Stimulated activated naive B cell treated with anti-CD40 and anti-IgM and Interleukin-4, amounts not matched to agents 10 μg/mL and 1 μg/mL and 100 μg/mL, for 72 hours (primary cell): ENCODE results near the gene SPCS1.
A peak's percentile ranks its signal among the peaks of the same experiment; 100 is the strongest.

Experiments used
- ATAC-seq, 2 donors: fragments of 150-1000 bp; cut with Tn5 transposase; replicated peaks; 2 replicates each; pipeline ENCODE4 v1.10.0; 2021; ENCODE audit warnings: moderate library complexity in 1 of 2
- DNase-seq: peaks from one replicate; pipeline ENCODE4 v3.0.0; 2021
- H3K27ac Mint-ChIP-seq: one replicate; pipeline ENCODE4 v1.8.0; 2022; ENCODE audit warnings: mild to moderate bottlenecking, mixed read lengths
- H3K27me3 Mint-ChIP-seq, 2 donors: one replicate each; pipeline ENCODE4 v1.8.0; 2022; ENCODE audit warnings: mixed read lengths in 2 of 2
- H3K36me3 Mint-ChIP-seq, 2 donors: one replicate each; pipeline ENCODE4 v1.8.0; 2022; ENCODE audit warnings: mixed read lengths in 2 of 2, mild to moderate bottlenecking in 1 of 2
- H3K4me1 Mint-ChIP-seq, 2 donors: one replicate each; pipeline ENCODE4 v1.8.0; 2022; ENCODE audit warnings: mixed read lengths in 2 of 2, mild to moderate bottlenecking in 1 of 2
- H3K4me3 Mint-ChIP-seq, 2 donors: one replicate each; pipeline ENCODE4 v1.8.0; 2022; ENCODE audit warnings: mild to moderate bottlenecking in 2 of 2, mixed read lengths in 2 of 2, moderate library complexity in 1 of 2
- H3K9me3 Mint-ChIP-seq, 2 donors: one replicate each; pipeline ENCODE4 v1.8.0; 2022; ENCODE audit warnings: mixed read lengths in 2 of 2, mild to moderate bottlenecking in 1 of 2

Gene SPCS1

DNA sequence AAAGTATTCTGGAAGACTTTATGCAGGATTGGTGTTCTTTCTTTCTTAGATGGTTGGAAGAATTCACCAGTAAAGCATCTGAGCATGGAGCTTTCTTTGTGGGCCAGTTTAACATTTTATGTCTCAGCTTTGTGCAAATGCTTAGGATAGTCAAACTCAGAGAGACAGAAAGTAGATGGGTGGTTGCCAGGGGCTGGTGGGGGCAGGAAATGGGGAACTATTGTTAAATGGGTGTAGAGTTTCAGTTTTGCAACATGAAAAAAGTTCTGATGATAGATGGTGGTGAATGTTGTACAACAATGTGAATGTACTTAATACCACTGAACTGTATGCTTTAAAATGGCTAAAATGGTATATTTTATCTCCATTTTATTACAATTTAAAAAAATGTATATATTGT, 24.8 kb downstream of the SPCS1 start:
- no peak overlapping the region for H3K27ac Mint-ChIP-seq
- H3K9me3 Mint-ChIP-seq: peaks cover 13 to 17% of the 10 kb centered on the region in 2 donors
- no peak overlapping the region for H3K4me3 Mint-ChIP-seq
- H3K27me3 Mint-ChIP-seq: no peaks in the 10 kb centered on the region
- H3K4me1 Mint-ChIP-seq: peaks cover 8 to 11% of the 10 kb centered on the region in 2 donors
- no peak for ATAC-seq
- H3K36me3 Mint-ChIP-seq: peaks cover 66 to 81% of the 10 kb centered on the region in 2 donors
- DNase-seq: no peak

GRCh38 chr3:52731590-52731989, 25.7 kb downstream of the SPCS1 start:
- no peak overlapping the region for H3K27ac Mint-ChIP-seq
- H3K36me3 Mint-ChIP-seq: peaks cover 62 to 81% of the 10 kb centered on the region in 2 donors
- ATAC-seq: no peak
- no peak for DNase-seq
- no peaks in the 10 kb centered on the region for H3K27me3 Mint-ChIP-seq
- no peak overlapping the region for H3K4me3 Mint-ChIP-seq
- peaks cover 13 to 17% of the 10 kb centered on the region in 2 donors for H3K9me3 Mint-ChIP-seq
- peaks cover 8 to 11% of the 10 kb centered on the region in 2 donors for H3K4me1 Mint-ChIP-seq

GRCh38 chr3:52733256-52733891, 27.5 kb downstream of the SPCS1 start:
- Mint-ChIP-seq H3K27me3 (no peaks in the 10 kb centered on the region), H3K9me3 (peaks cover 13 to 16% of the 10 kb centered on the region in 2 donors), H3K27ac (no peak overlapping the region), H3K4me3 (no peak overlapping the region), H3K4me1 (peaks cover 9 to 11% of the 10 kb centered on the region in 2 donors), H3K36me3 (peaks cover 61 to 77% of the 10 kb centered on the region in 2 donors)
- ATAC-seq (no peak), DNase-seq (no peak)

DNA sequence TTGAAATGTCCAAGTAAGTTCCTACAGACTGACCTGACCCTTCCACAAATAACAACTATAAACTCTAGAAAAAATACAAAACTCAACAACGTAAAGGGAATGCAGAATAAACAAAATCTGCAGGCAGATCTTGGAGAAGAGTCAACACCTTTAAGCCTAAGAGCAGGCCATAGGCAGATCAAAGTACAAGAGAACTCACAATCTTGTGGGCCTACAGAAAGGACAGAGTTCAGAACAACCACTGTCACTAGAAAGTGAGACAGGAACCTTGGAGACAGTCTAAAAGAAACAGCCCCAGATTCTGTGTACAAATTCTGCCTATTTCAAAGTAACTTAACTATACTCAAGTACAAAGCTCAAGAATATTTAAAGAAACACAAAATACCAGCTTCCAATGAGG, 33.8 kb downstream of the SPCS1 start:
- Mint-ChIP-seq H3K27ac (no peak overlapping the region), H3K9me3 (no peaks in the 10 kb centered on the region), H3K27me3 (no peaks in the 10 kb centered on the region), H3K4me1 (peaks cover 0 to 1% of the 10 kb centered on the region in 2 donors), H3K4me3 (no peak overlapping the region), H3K36me3 (peaks cover 36 to 51% of the 10 kb centered on the region in 2 donors)
- DNase-seq: no peak
- no peak for ATAC-seq

DNA sequence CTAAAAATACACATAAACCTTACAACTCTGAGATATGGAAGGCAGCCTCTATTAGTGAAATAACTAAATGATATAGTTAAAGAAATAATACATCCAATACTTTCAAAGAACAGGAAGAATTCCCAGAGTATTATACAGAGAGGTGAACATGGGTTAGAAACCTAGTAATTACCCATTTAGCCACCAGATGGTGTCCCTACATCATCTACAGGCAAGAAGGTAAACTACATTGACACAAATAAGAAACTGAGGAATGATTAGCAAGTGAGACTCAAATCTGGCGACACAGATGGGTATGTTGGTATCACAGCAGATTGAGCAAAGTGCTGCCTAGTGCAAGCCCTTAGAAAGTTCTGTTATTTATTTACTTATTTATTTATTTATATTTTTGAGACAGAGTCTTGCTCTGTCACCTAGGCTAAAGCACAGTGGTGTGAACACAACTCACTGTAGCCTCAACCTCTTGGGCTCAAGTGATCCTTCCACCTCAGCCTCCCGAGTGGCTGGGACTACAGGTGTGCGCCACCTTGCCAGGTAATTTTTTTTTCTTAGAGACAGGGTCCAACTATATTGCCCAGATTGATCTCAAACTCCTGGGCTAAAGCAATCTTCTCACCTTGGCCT, 36.6 kb downstream of the SPCS1 start:
- no peak overlapping the region for H3K4me3 Mint-ChIP-seq
- DNase-seq (no peak), ATAC-seq (peak in 1 of 2 donors; percentile 43)
- H3K9me3 Mint-ChIP-seq: no peaks in the 10 kb centered on the region
- H3K27ac Mint-ChIP-seq: no peak overlapping the region
- peaks cover 0 to under 1% of the 10 kb centered on the region in 2 donors for H3K4me1 Mint-ChIP-seq
- H3K27me3 Mint-ChIP-seq: no peaks in the 10 kb centered on the region
- peaks cover 37 to 49% of the 10 kb centered on the region in 2 donors for H3K36me3 Mint-ChIP-seq

- H3K4me1 Mint-ChIP-seq: no peaks in the 10 kb centered on the region
- H3K27ac Mint-ChIP-seq: no peak overlapping the region
- H3K9me3 Mint-ChIP-seq: no peaks in the 10 kb centered on the region
- peaks cover 38 to 49% of the 10 kb centered on the region in 2 donors for H3K36me3 Mint-ChIP-seq
- DNase-seq (no peak), ATAC-seq (no peak)
- H3K4me3 Mint-ChIP-seq: no peak overlapping the region
- no peaks in the 10 kb centered on the region for H3K27me3 Mint-ChIP-seq
Measured at GRCh38 chr3:52743152-52743551, 37.2 kb downstream of the SPCS1 start.

GRCh38 chr3:52743721-52744120, 37.8 kb downstream of the SPCS1 start:
- Mint-ChIP-seq H3K4me3 (no peak overlapping the region), H3K27me3 (no peaks in the 10 kb centered on the region), H3K36me3 (peaks cover 36 to 49% of the 10 kb centered on the region in 2 donors), H3K27ac (no peak overlapping the region), H3K9me3 (no peaks in the 10 kb centered on the region), H3K4me1 (no peaks in the 10 kb centered on the region)
- ATAC-seq: no peak
- DNase-seq: no peak

- H3K27me3 Mint-ChIP-seq: no peaks in the 10 kb centered on the region
- H3K9me3 Mint-ChIP-seq: no peaks in the 10 kb centered on the region
- DNase-seq (no peak), ATAC-seq (no peak)
- peaks cover 0 to 6% of the 10 kb centered on the region in 2 donors for H3K4me1 Mint-ChIP-seq
- no peak overlapping the region for H3K27ac Mint-ChIP-seq
- H3K36me3 Mint-ChIP-seq: peaks cover 38 to 58% of the 10 kb centered on the region in 2 donors
- H3K4me3 Mint-ChIP-seq: no peak overlapping the region
Measured at GRCh38 chr3:52752045-52752660, 46.2 kb downstream of the SPCS1 start.

DNA sequence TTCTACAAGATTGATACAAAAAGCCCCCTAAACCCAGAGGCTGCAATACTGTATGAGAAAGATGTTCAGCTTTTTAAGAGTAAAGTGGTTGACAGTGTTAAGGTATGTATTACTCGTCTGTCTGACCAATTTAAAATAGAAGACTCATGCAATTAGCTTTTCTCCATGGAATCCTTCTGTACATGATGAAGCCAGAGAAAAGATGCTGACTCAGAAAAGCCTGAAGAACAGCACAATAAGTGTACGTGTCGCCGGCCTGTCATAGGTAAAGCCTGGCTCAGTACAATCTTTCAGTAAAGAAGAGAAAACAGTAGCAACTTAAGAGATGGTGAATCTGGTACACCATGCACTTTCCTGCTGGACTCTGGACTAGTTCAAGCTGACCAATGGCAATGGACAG, 48.5 kb downstream of the SPCS1 start:
- Mint-ChIP-seq H3K36me3 (peaks cover 45 to 67% of the 10 kb centered on the region in 2 donors), H3K4me1 (peaks cover 0 to 6% of the 10 kb centered on the region in 2 donors), H3K27ac (no peak overlapping the region), H3K4me3 (no peak overlapping the region), H3K27me3 (no peaks in the 10 kb centered on the region), H3K9me3 (no peaks in the 10 kb centered on the region)
- no peak for ATAC-seq
- DNase-seq: no peak

DNA sequence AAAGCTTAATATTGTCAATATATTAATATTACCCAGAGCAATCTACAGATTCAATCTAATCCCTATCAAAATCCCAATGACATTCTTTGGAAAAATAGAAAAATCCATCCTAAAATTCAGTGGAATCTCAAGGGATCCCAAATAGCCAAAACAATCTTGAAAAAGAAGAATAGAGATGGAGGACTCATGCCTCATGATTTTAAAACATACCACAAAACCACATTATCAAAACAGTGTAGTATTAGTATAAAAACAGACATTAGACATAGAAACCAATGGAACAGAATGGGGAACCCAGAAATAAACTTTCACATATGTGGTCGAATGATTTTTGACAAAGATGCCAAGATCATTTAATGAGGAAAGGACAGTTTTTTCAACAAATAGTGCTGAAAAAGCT, 50.2 kb downstream of the SPCS1 start:
- Mint-ChIP-seq H3K36me3 (peaks cover 41 to 66% of the 10 kb centered on the region in 2 donors), H3K27me3 (no peaks in the 10 kb centered on the region), H3K27ac (no peak overlapping the region), H3K4me3 (no peak overlapping the region), H3K9me3 (no peaks in the 10 kb centered on the region), H3K4me1 (peaks cover 0 to 6% of the 10 kb centered on the region in 2 donors)
- DNase-seq: no peak
- ATAC-seq: no peak
